Measurements from ENCODE around the gene LAMA3. TPM values are rescaled to one million over a fixed set of nuclear protein-coding genes. Genes with fewer than 3 reads are reported as not detected.

LAMA3 gene
- total and polyA plus RNA-seq, 2 donors (not counting 3 experiments of a cell fraction or from before 2014, with no cell fraction given), result 2.6 to 12.3 TPM

DNA sequence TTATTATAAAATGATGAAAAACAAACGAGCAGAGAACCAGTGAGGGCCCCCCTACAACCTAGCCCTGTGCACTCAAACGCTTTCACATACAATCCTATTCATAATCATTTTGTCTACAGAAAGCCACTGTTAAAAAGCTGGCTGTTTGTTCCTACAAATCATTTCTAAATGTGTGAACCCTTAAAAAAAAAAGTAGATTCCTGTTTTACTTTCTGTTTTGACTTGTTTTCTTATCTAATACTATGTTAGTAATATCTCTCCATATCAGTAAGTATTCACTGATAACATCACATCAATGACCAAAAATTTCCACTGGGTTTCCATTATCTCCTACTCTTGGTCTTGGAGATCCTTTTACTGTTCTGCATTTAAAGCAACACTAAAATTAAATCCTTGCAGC lies 196.5 kb downstream of the LAMA3 start:
- no peak overlapping the region for H3K4me3 ChIP-seq (replicated peaks in 1 of 3; ENCODE audit: insufficient read depth in 1 of 3, low read depth in 1 of 3, low read length in 3 of 3)
- no peaks in the 10 kb centered on the region for H4K20me1 ChIP-seq (replicated peaks; ENCODE audit: control insufficient read depth, extremely low read depth, insufficient read depth, low read length)
- H3K9me3 ChIP-seq (replicated peaks; ENCODE audit: control insufficient read depth, insufficient read depth, low read length), result no peaks in the 10 kb centered on the region
- no peak overlapping the region for H3K27ac ChIP-seq (ENCODE audit: insufficient read depth, low read depth, low read length)
- no peak overlapping the region for H3K9ac ChIP-seq (replicated peaks; ENCODE audit: extremely low read depth, insufficient read depth, low read length)
- CTCF ChIA-PET, result interaction anchor here (1.2 kb wide), 1 partner anchor 33 kb away, joined by 3 read pairs; no protein-coding TSS in a partner anchor
- FAIRE-seq (no peak), DNase-seq (ENCODE audit: low read depth, low spot score) (no peak)
- no peaks in the 10 kb centered on the region for H3K79me2 ChIP-seq (ENCODE audit: control insufficient read depth, insufficient read depth, low read length)
- dilution Hi-C loops (cut with MboI; ENCODE audit: extremely low pct_ligation_motif_present, low sequenced_read_pairs) (no loop called here), intact Hi-C loops (cut with micrococcal nuclease) (no loop called here)
- BruUV-seq (replicated peaks), result no TSS peak
- H3K4me1 ChIP-seq (ENCODE audit: control insufficient read depth, extremely low read depth, insufficient read depth, low read length), result no peaks in the 10 kb centered on the region
- H3K4me2 ChIP-seq (ENCODE audit: insufficient read depth, low read length), result no peak overlapping the region
- TF ChIP-seq MYC (IDR thresholded peaks at IDR 0.05; ENCODE audit: low read depth, low read length) (no peak), CTCF (IDR thresholded peaks at IDR 0.05; ENCODE audit: extremely low read depth in 1 of 2, insufficient read depth in 1 of 2, low read depth in 1 of 2, low read length in 2 of 2) (no peak), POLR2AphosphoS5 (IDR thresholded peaks at IDR 0.05; ENCODE audit: insufficient read depth, low read depth, low read length) (no peak)
- no peaks in the 10 kb centered on the region for H3K36me3 ChIP-seq (ENCODE audit: control insufficient read depth in 2 of 2, extremely low read depth in 1 of 2, insufficient read depth in 2 of 2, low read length in 2 of 2)
- no peaks in the 10 kb centered on the region for H3K27me3 ChIP-seq (ENCODE audit: control insufficient read depth in 2 of 2, insufficient read depth in 2 of 2, low read length in 2 of 2)
- H3K9me1 ChIP-seq (replicated peaks; ENCODE audit: control insufficient read depth, extremely low read depth, insufficient read depth, low read length), result no peaks in the 10 kb centered on the region
- POLR2A ChIA-PET, result no interaction called here
- H2AFZ ChIP-seq (ENCODE audit: low read depth, low read length), result no peak overlapping the region

DNA sequence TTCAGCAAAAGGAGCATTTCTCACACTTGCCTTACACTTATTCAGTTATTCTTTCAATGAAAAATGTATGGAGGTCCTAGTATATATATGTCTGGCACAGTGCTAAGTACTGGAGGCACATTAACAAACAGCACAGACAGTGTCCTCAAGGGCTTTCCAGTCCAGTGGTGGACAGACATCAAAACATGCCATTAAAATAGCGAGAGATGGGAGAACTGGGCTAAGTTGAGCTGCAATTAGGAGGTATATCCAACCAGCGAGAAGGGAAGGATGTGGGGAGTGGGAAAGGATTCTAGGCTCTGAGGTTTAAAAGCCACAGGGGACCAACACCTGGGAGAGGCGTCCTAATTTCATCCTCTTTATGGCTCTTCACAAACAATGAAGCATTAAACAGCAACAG lies 197.8 kb downstream of the LAMA3 start:
- dilution Hi-C loops (cut with MboI; ENCODE audit: extremely low pct_ligation_motif_present, low sequenced_read_pairs), result no loop called here
- H3K9me1 ChIP-seq (replicated peaks; ENCODE audit: control insufficient read depth, extremely low read depth, insufficient read depth, low read length), result no peaks in the 10 kb centered on the region

More for the DNA sequence above, 197.8 kb downstream of the LAMA3 start:
- Histone ChIP-seq H2AFZ (ENCODE audit: low read depth, low read length) (no peak overlapping the region), H3K9ac (replicated peaks; ENCODE audit: extremely low read depth, insufficient read depth, low read length) (no peak overlapping the region), H3K4me1 (ENCODE audit: control insufficient read depth, extremely low read depth, insufficient read depth, low read length) (no peaks in the 10 kb centered on the region), H3K9me3 (replicated peaks; ENCODE audit: control insufficient read depth, insufficient read depth, low read length) (no peaks in the 10 kb centered on the region), H4K20me1 (replicated peaks; ENCODE audit: control insufficient read depth, extremely low read depth, insufficient read depth, low read length) (no peaks in the 10 kb centered on the region), H3K79me2 (ENCODE audit: control insufficient read depth, insufficient read depth, low read length) (no peaks in the 10 kb centered on the region), H3K36me3 (ENCODE audit: control insufficient read depth in 2 of 2, extremely low read depth in 1 of 2, insufficient read depth in 2 of 2, low read length in 2 of 2) (no peaks in the 10 kb centered on the region), H3K4me2 (ENCODE audit: insufficient read depth, low read length) (no peak overlapping the region), H3K27me3 (ENCODE audit: control insufficient read depth in 2 of 2, insufficient read depth in 2 of 2, low read length in 2 of 2) (no peaks in the 10 kb centered on the region), H3K4me3 (replicated peaks in 1 of 3; ENCODE audit: insufficient read depth in 1 of 3, low read depth in 1 of 3, low read length in 3 of 3) (no peak overlapping the region), H3K27ac (ENCODE audit: insufficient read depth, low read depth, low read length) (no peak overlapping the region)
- ChIA-PET POLR2A (no interaction called here), CTCF (interaction anchor here (1.1 kb wide), 1 partner anchor 15 kb away, joined by 4 read pairs; no protein-coding TSS in a partner anchor)
- no peak for TF ChIP-seq CTCF (IDR thresholded peaks at IDR 0.05; ENCODE audit: extremely low read depth in 1 of 2, insufficient read depth in 1 of 2, low read depth in 1 of 2, low read length in 2 of 2)
- no peak for TF ChIP-seq EZH2 (IDR thresholded peaks at IDR 0.05; ENCODE audit: borderline replicate concordance, low read depth, low read length, severe bottlenecking)
- TF ChIP-seq POLR2A (IDR thresholded peaks at IDR 0.05; ENCODE audit: low read depth, low read length), result no peak
- TF ChIP-seq MYC (IDR thresholded peaks at IDR 0.05; ENCODE audit: low read depth, low read length), result no peak
- no peak for TF ChIP-seq POLR2AphosphoS5 (IDR thresholded peaks at IDR 0.05; ENCODE audit: insufficient read depth, low read depth, low read length)
- no peak for TF ChIP-seq MAX (IDR thresholded peaks at IDR 0.05; ENCODE audit: insufficient read depth, insufficient read length)
- TF ChIP-seq JUN (IDR thresholded peaks at IDR 0.05; ENCODE audit: borderline replicate concordance, insufficient read depth, insufficient read length, low read depth), result no peak
- TF ChIP-seq GATA2 (IDR thresholded peaks at IDR 0.05; ENCODE audit: insufficient read depth, insufficient read length, low read depth, low read length), result no peak
- TF ChIP-seq FOS (IDR thresholded peaks at IDR 0.05; ENCODE audit: borderline replicate concordance, insufficient read depth, low read length), result no peak
- no TSS peak for BruUV-seq (replicated peaks)
- FAIRE-seq (no peak), DNase-seq (ENCODE audit: low read depth, low spot score) (no peak)
- intact Hi-C loops (cut with micrococcal nuclease), result no loop called here

Data from endothelial cell of umbilical vein (primary cell).